Lower leg skin (tissue), 3 donors: Measurements from ENCODE around the gene ALOX5.

ENCODE experiments used
- CTCF ChIP-seq, 3 donors: fragments of 450-650 bp; IDR thresholded peaks; one replicate each; pipeline ENCODE4 v1.5.1; 2016; ENCODE audit warnings: antibody characterized with exemption in 3 of 3, mild to moderate bottlenecking in 3 of 3, moderate library complexity in 2 of 3
- POLR2A ChIP-seq, 2 donors: fragments of 450-650 bp; IDR thresholded peaks; one replicate each; pipeline ENCODE4 v1.6.1; 2016 to 2017; ENCODE audit warnings: antibody characterized with exemption in 2 of 2, mild to moderate bottlenecking in 1 of 2, moderate library complexity in 1 of 2

DNA sequence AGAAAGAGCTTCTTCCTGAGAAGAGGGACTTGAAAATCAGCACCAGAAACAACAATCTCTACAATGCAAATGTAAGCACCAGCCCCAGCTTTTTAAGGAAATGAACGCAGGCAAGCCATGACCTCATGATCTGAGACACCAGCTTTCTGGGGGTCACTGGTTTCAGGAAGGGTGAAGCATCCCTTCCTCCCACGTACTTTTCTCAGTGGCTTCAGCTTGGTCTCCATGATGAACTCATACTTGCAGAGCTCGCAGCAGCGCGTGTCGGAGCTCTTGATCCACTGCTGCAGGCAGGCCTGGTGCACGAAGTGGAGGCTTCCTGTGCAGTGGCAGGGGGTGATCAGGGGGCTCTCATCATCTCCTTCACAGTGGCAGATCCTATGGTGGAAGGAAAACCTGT is 87.0 kb downstream of the ALOX5 start:
- TF ChIP-seq CTCF (IDR thresholded peaks at IDR 0.05) (no peak), POLR2A (IDR thresholded peaks at IDR 0.05) (no peak)
